ENCODE data around the gene UCN2.

- TF ChIP-seq, protein P1, sequence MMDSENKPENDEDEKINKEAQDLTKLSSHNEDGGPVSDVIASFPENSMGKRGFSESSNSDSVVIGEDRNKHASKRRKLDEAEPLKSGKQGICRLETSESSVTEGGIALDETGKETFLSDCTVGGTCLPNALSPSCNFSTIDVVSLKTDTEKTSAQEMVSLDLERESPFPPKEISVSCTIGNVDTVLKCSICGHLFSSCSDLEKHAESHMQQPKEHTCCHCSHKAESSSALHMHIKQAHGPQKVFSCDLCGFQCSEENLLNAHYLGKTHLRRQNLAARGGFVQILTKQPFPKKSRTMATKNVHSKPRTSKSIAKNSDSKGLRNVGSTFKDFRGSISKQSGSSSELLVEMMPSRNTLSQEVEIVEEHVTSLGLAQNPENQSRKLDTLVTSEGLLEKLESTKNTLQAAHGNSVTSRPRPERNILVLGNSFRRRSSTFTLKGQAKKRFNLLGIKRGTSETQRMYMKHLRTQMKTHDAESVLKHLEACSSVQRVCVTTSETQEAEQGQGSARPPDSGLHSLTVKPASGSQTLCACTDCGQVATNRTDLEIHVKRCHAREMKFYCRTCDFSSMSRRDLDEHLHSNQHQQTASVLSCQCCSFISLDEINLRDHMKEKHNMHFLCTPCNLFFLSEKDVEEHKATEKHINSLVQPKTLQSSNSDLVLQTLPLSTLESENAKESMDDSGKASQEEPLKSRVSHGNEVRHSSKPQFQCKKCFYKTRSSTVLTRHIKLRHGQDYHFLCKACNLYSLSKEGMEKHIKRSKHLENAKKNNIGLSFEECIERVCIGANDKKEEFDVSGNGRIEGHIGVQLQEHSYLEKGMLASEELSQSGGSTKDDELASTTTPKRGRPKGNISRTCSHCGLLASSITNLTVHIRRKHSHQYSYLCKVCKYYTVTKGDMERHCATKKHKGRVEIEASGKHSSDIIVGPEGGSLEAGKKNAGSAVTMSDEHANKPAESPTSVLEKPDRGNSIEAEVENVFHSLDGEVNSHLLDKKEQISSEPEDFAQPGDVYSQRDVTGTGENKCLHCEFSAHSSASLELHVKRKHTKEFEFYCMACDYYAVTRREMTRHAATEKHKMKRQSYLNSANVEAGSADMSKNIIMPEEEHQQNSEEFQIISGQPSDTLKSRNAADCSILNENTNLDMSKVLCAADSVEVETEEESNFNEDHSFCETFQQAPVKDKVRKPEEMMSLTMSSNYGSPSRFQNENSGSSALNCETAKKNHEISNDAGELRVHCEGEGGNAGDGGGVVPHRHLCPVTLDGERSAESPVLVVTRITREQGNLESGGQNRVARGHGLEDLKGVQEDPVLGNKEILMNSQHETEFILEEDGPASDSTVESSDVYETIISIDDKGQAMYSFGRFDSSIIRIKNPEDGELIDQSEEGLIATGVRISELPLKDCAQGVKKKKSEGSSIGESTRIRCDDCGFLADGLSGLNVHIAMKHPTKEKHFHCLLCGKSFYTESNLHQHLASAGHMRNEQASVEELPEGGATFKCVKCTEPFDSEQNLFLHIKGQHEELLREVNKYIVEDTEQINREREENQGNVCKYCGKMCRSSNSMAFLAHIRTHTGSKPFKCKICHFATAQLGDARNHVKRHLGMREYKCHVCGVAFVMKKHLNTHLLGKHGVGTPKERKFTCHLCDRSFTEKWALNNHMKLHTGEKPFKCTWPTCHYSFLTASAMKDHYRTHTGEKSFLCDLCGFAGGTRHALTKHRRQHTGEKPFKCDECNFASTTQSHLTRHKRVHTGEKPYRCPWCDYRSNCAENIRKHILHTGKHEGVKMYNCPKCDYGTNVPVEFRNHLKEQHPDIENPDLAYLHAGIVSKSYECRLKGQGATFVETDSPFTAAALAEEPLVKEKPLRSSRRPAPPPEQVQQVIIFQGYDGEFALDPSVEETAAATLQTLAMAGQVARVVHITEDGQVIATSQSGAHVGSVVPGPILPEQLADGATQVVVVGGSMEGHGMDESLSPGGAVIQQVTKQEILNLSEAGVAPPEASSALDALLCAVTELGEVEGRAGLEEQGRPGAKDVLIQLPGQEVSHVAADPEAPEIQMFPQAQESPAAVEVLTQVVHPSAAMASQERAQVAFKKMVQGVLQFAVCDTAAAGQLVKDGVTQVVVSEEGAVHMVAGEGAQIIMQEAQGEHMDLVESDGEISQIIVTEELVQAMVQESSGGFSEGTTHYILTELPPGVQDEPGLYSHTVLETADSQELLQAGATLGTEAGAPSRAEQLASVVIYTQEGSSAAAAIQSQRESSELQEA (IDR thresholded peaks at IDR 0.05; ENCODE audit: low read depth), result no peak
- TF ChIP-seq CTCF (IDR thresholded peaks at IDR 0.05 in 2 of 3, conservative IDR thresholded peaks at IDR 0.05 in 1 of 3; ENCODE audit: insufficient read depth in 2 of 3, low read depth in 1 of 3, low read length in 3 of 3), result no peak
These were observed 27.5 kb downstream of the UCN2 start for GRCh38 chr3:48536116-48536515.

Data from K562 (cell line).